ENCODE results near the gene PACSIN3. TPM values are rescaled to one million over a fixed set of nuclear protein-coding genes. Genes with fewer than 3 reads are reported as not detected.
A peak's percentile ranks its signal among the peaks of the same experiment; 100 is the strongest.

The PACSIN3 gene
- total and polyA plus RNA-seq, 2 of the 13 experiments (the other 11 are each of a cell fraction or from before 2014, with no cell fraction given), result 47.9 to 93.3 TPM

DNA sequence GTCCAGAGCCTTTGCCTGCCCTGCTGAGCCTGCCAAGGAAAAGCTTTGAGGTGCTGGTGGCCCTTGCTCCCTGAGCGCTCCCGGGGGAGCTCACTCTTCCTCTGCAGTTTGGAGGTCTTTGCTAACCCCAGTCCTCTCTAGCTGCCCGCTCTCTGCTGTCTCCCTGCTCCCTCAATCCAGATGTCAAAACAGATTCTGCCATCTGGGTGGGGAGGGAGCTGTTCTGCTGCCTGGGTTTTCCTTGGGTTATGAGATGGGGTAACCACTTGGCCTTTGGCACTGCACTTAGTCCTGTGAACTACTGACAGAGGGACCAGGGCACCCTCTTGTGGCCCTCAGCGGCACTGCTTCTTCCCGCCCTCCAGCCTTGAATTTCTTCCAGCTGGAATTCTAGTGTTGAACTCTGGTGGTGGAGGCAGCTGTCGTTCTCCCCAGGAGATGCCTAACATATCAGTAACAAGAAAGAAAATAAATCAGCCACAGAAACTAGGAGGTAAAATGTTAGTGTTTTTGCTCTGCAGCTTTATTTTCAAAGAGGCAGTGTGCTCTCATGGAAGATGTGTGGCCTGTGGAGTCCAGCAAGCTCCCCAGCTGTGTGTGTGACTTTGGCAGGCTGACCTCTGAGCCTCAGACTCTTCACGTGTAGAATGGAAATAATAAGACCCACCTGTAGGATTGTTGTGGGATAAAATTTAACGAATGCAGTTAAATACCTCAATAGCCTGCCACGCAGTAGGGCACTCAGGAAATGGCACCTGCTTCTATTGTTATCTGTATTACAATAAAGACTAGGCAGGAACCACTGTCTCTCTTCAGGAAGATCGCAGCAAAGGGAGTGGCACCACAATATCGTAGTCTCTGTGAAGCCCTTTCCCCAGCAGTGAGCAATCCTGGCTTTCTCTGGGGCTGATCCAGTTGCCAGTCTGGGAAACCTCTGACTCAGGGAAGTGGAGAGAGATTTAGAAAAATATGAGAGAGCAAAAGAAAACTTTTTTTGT, 33.0 kb downstream of the PACSIN3 start (continued):
- TF ChIP-seq, protein P1, sequence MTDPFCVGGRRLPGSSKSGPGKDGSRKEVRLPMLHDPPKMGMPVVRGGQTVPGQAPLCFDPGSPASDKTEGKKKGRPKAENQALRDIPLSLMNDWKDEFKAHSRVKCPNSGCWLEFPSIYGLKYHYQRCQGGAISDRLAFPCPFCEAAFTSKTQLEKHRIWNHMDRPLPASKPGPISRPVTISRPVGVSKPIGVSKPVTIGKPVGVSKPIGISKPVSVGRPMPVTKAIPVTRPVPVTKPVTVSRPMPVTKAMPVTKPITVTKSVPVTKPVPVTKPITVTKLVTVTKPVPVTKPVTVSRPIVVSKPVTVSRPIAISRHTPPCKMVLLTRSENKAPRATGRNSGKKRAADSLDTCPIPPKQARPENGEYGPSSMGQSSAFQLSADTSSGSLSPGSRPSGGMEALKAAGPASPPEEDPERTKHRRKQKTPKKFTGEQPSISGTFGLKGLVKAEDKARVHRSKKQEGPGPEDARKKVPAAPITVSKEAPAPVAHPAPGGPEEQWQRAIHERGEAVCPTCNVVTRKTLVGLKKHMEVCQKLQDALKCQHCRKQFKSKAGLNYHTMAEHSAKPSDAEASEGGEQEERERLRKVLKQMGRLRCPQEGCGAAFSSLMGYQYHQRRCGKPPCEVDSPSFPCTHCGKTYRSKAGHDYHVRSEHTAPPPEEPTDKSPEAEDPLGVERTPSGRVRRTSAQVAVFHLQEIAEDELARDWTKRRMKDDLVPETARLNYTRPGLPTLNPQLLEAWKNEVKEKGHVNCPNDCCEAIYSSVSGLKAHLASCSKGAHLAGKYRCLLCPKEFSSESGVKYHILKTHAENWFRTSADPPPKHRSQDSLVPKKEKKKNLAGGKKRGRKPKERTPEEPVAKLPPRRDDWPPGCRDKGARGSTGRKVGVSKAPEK (CRISPR knock-in tag; IDR thresholded peaks at IDR 0.05; ENCODE audit: borderline replicate concordance), result no peak
- TF ChIP-seq NR3C1 (CRISPR knock-in tag; IDR thresholded peaks at IDR 0.05) (no peak), TBP (CRISPR knock-in tag; IDR thresholded peaks at IDR 0.05) (no peak), SMARCE1 (IDR thresholded peaks at IDR 0.05; ENCODE audit: borderline replicate concordance) (no peak), FOXM1 (CRISPR knock-in tag; IDR thresholded peaks at IDR 0.05) (no peak), ZNF441 (CRISPR knock-in tag; IDR thresholded peaks at IDR 0.05; ENCODE audit: borderline replicate concordance) (no peak), ZFY (CRISPR knock-in tag; IDR thresholded peaks at IDR 0.05) (no peak), EHMT2 (IDR thresholded peaks at IDR 0.05; ENCODE audit: borderline replicate concordance, low read depth, low read length) (no peak), JUNB (CRISPR knock-in tag; IDR thresholded peaks at IDR 0.05; ENCODE audit: borderline replicate concordance) (no peak), FOXA3 (CRISPR knock-in tag; IDR thresholded peaks at IDR 0.05) (0 out of 2 replicates have a peak, but pooled peaks have one; percentile 25), SRSF9 (IDR thresholded peaks at IDR 0.05; ENCODE audit: borderline replicate concordance, insufficient read depth, low read depth, low read length, poor library complexity, severe bottlenecking) (no peak), NFE2L1 (CRISPR knock-in tag; IDR thresholded peaks at IDR 0.05; ENCODE audit: borderline replicate concordance) (no peak), ZC3H4 (CRISPR knock-in tag; IDR thresholded peaks at IDR 0.05; ENCODE audit: borderline replicate concordance) (no peak)
- TF ChIP-seq, protein P2, sequence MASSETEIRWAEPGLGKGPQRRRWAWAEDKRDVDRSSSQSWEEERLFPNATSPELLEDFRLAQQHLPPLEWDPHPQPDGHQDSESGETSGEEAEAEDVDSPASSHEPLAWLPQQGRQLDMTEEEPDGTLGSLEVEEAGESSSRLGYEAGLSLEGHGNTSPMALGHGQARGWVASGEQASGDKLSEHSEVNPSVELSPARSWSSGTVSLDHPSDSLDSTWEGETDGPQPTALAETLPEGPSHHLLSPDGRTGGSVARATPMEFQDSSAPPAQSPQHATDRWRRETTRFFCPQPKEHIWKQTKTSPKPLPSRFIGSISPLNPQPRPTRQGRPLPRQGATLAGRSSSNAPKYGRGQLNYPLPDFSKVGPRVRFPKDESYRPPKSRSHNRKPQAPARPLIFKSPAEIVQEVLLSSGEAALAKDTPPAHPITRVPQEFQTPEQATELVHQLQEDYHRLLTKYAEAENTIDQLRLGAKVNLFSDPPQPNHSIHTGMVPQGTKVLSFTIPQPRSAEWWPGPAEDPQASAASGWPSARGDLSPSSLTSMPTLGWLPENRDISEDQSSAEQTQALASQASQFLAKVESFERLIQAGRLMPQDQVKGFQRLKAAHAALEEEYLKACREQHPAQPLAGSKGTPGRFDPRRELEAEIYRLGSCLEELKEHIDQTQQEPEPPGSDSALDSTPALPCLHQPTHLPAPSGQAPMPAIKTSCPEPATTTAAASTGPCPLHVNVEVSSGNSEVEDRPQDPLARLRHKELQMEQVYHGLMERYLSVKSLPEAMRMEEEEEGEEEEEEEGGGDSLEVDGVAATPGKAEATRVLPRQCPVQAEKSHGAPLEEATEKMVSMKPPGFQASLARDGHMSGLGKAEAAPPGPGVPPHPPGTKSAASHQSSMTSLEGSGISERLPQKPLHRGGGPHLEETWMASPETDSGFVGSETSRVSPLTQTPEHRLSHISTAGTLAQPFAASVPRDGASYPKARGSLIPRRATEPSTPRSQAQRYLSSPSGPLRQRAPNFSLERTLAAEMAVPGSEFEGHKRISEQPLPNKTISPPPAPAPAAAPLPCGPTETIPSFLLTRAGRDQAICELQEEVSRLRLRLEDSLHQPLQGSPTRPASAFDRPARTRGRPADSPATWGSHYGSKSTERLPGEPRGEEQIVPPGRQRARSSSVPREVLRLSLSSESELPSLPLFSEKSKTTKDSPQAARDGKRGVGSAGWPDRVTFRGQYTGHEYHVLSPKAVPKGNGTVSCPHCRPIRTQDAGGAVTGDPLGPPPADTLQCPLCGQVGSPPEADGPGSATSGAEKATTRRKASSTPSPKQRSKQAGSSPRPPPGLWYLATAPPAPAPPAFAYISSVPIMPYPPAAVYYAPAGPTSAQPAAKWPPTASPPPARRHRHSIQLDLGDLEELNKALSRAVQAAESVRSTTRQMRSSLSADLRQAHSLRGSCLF (CRISPR knock-in tag; IDR thresholded peaks at IDR 0.05; ENCODE audit: borderline replicate concordance), result no peak
- TF ChIP-seq, protein P3, sequence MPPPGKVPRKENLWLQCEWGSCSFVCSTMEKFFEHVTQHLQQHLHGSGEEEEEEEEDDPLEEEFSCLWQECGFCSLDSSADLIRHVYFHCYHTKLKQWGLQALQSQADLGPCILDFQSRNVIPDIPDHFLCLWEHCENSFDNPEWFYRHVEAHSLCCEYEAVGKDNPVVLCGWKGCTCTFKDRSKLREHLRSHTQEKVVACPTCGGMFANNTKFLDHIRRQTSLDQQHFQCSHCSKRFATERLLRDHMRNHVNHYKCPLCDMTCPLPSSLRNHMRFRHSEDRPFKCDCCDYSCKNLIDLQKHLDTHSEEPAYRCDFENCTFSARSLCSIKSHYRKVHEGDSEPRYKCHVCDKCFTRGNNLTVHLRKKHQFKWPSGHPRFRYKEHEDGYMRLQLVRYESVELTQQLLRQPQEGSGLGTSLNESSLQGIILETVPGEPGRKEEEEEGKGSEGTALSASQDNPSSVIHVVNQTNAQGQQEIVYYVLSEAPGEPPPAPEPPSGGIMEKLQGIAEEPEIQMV (CRISPR knock-in tag; IDR thresholded peaks at IDR 0.05; ENCODE audit: low read depth), result no peak
- TF ChIP-seq, protein P4, sequence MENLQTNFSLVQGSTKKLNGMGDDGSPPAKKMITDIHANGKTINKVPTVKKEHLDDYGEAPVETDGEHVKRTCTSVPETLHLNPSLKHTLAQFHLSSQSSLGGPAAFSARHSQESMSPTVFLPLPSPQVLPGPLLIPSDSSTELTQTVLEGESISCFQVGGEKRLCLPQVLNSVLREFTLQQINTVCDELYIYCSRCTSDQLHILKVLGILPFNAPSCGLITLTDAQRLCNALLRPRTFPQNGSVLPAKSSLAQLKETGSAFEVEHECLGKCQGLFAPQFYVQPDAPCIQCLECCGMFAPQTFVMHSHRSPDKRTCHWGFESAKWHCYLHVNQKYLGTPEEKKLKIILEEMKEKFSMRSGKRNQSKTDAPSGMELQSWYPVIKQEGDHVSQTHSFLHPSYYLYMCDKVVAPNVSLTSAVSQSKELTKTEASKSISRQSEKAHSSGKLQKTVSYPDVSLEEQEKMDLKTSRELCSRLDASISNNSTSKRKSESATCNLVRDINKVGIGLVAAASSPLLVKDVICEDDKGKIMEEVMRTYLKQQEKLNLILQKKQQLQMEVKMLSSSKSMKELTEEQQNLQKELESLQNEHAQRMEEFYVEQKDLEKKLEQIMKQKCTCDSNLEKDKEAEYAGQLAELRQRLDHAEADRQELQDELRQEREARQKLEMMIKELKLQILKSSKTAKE (CRISPR knock-in tag; IDR thresholded peaks at IDR 0.05; ENCODE audit: borderline replicate concordance), result no peak
